OCI-M2 (cell line): ENCODE data around the gene RASGEF1C.

Experiments
- DNase-seq: peaks from one replicate; lab custom pipeline; 2025; ENCODE audit not compliant: unreplicated experiment; lab: John Stamatoyannopoulos, UW

The RASGEF1C gene

GRCh38 chr5:180160789-180161188, 48.2 kb downstream of the RASGEF1C start:
- DNase-seq = no peak

GRCh38 chr5:180160215-180160614, 48.8 kb downstream of the RASGEF1C start:
- DNase-seq = no peak

DNA sequence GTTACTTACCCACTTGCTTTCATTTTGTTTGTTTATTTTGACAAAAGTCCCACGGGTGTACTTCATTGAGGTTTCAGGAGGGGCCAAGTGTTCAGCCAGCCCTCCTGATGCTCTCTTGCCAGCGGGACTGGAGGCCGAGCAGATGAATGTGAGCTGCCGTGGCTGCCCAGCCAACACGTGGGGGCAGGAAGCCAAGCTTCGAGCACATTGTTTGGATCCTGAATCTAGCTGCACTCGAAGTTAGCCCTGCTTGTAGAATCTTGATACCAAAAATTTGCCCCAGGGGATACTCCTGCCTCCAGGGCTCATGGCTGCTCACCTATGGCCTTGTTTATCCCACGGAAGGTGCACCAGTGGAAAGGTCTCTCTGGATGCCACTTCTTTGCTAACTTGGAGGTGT, 49.3 kb downstream of the RASGEF1C start:
- no peak for DNase-seq

- DNase-seq = no peak
These were observed 51.1 kb downstream of the RASGEF1C start for GRCh38 chr5:180157866-180158265.

GRCh38 chr5:180156141-180156540, 52.9 kb downstream of the RASGEF1C start:
- DNase-seq = no peak

DNA sequence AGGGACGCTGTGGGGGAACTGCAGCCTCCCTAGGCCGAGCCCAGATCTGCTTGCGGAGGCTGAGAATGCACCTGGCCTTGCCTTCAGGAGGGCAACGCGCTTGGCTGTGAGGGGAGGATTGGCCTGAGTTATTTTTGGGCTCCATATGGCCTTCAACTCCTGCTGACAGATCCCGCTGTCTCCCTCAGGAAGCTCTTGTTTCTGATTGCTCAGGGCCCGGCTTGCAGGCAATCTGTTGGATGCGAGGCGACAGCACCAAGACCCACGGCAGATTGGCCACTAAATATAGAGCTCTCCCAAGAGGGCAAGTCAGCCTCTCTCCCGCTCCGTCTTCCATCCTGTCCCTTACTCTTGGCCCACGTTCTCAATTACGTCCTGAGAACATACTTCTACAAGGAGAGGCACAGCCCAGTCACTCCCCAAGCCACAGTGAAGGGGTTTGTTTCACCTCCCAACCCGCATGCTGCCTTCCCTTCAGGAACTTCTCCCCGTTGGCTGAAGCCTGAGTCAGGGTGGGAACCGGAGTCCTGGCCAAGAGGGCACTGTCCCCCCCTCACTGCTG, 53.6 kb downstream of the RASGEF1C start:
- no peak for DNase-seq

- DNase-seq = no peak
These were observed 54.1 kb downstream of the RASGEF1C start for GRCh38 chr5:180154821-180155364.

DNA sequence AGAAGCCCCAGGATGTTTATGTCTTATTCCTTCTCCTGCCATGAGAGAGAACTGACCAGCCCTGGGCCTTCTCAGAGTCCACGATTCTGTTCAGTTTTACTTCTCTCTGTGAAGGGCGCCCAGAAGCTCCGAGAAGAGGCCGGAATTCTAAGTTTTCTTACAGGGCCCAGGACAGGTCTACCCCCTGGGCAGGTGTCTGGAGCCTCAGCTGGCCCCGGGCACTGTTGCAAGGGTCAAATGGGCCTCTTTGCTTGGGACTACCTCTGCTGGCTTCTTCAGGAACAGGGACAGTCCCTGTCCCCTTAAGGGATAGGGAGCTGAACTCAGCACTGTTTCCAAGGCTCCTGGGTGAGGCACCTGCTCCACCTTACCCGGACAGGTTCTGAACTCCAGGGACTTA, 55.0 kb downstream of the RASGEF1C start:
- DNase-seq = no peak

DNA sequence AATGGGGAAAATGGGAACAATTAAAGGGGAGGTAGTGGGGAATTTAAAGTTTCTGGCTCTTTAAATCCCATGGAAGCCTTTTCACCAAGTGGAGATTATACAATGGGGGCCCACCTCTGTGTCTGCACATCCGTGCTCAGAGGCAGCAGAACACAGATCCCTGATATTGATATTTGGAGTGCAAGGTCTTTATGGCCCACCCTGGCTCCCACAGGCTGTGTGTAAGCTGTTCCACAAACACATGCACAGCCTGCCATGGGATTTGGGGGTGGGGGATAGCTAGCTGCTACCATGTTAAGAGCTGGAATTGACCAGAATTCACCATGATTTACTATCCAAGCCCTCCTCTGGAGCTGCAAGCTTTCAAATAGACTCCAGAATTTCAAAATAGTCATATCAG, 55.9 kb downstream of the RASGEF1C start:
- DNase-seq = no peak

DNA sequence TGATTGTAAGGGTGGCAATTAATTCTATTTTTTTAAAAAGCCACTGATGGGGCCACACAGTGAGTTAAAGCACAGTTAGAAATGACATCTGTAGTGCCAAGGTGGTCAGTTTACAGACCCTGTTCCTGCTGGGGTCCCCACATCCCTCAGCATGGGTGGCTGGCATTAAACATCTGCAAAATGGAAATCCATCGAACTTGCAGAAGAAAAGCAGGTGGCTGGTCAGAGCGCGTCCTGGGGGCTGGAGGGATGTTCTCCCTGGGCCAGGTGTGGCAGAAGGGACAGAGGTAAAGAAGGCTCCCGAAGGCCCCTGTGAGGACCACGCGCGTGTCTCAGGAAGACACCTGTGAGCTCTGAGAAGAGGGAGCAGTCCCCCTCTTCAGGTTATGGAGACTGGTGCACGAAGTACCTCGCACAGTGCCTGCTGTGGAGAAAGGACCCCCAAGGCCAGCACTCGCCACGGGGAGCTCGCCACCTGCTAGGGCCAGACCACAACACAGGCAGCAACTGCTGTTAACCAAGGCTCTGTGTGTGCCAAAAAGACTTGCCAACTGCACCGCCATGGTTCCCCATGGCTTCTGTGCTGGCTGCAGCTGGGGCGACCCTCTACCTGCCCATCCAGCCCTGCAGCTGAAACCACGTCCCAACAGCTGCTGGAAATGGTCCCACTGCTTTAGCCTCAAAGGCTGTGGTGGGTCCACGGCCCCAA, 65.2 kb downstream of the RASGEF1C start:
- DNase-seq = no peak

GRCh38 chr5:180142824-180143610, 66.0 kb downstream of the RASGEF1C start:
- no peak for DNase-seq

- DNase-seq = no peak
These were observed 66.8 kb downstream of the RASGEF1C start for GRCh38 chr5:180142021-180142765.

DNA sequence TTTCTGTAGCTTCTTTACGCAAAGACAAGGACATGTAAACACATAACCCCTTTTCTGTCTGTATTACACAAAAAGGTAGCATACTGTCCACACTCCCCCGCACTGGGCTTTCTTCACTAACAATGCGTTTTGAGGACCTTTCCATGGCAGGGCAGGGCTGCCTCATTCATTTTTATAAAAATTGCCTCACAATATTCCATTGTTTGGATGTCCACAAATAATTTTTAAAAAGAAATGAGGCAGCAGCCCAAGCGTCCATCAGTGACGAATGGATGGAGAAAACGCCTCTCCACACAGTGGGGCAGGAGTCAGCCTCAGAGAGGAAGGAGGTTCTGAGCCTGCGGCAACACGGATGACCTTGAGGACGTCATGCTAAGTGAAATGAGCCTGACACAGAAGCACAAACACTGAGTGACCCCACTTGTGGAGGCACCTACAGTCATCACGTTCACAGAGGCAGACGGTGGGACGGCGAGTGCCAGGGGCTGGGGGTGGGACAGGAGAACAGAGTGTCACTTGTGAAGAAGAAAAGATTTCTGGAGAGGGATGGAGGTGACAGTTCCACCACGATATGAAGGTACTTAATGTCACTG, 67.8 kb downstream of the RASGEF1C start:
- DNase-seq = no peak

DNA sequence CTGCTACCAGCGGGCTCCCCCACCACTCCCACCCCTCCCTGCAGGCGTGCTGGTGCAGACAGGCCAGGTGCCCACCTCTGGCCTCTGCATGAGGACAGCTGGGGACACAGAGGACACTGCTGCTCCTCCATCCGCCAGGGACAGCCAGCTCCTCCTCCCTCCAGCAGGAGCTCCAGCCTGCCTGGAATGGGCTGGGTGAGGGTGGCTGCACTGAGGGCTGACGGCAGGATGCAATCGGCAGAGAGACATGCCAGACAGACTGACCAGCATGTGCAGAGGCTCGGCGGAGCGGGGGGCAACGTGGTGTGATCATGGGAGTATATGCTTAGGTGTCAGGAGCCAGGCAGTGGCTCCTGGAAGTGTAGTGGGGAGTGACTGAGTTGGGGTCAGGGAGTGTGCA, 68.4 kb downstream of the RASGEF1C start:
- DNase-seq = no peak

DNA sequence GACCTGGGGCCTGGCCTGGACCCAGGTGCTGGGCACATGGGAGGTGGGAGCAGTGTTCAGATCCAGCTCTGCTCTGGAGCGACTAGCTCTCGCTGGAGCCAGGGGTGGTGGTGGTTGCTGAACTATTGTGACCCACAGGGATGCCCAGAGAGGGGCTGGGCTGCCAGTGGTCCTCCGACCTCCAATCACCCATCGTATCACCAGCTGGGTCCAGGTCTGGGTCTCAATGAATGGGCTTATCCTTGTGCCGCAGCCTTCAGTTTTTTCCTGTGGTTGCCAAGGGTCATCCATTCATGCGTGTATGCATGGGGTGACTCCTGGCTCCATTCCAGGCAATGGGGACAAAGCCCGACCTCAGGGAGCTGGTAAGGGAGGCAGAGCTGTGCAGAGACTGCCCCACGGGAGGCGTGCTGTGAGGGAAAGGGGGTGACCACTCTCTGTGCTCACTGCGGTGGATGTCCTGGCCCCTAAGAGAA, 68.9 kb downstream of the RASGEF1C start:
- DNase-seq = no peak

- no peak for DNase-seq
These were observed 69.3 kb downstream of the RASGEF1C start for GRCh38 chr5:180139731-180140055.

GRCh38 chr5:180138976-180139730, 69.9 kb downstream of the RASGEF1C start:
- DNase-seq = no peak

GRCh38 chr5:180138214-180138975, 70.6 kb downstream of the RASGEF1C start:
- no peak for DNase-seq
